Measurements from ENCODE around the gene UBR3.

DNA sequence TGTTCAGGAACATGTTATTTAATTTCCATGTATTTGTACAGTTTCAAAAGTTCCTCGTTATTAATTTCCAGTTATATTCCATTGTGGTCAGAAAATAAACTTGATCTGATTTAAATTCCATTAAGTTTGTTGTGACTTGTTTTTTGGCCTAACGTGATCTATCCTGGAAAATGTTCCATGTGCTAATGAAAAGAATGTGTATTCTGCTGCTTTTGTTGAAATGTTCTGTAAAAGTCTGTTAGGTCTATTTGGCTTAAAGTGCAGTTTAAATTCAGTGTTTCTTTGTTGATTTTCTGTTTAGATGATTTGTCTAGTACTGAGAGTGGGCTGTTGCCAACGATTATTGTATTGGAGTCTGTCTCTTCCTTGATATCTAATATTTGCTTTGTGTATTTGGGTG lies 148.0 kb downstream of the UBR3 start:
- no peak for TF ChIP-seq POLR2AphosphoS5 (IDR thresholded peaks at IDR 0.05; ENCODE audit: low read depth, low read length)
- TF ChIP-seq POLR2A (IDR thresholded peaks at IDR 0.05; ENCODE audit: low read depth, low read length) = no peak
- TF ChIP-seq TAF1 (IDR thresholded peaks at IDR 0.05; ENCODE audit: low read depth, low read length) = no peak

Data from GM12891 (cell line).